Epithelial cell of esophagus (primary cell): ENCODE measurements around the gene SMC4.
"Not testable (repeated sequence)": the region's sequence is repeated elsewhere in the genome, so short reads cannot be mapped to it uniquely, and the experiment has no call there.

ENCODE experiments used
- DNase-seq: peaks from one replicate; pipeline ENCODE4 v3.0.0; 2010; ENCODE audit warnings: low read depth
- H3K4me3 ChIP-seq: 2 replicates; pipeline ENCODE4 v1.5.1; 2011; ENCODE audit warnings: mild to moderate bottlenecking, low read length, control low read depth
- CTCF ChIP-seq: IDR thresholded peaks from 2 replicates; pipeline ENCODE4 v1.5.1; 2011; ENCODE audit warnings: low read depth, mild to moderate bottlenecking, low read length, control low read depth, inconsistent platforms; ENCODE audit not compliant: insufficient read depth; ENCODE audit errors: missing control alignments

SMC4 gene

DNA sequence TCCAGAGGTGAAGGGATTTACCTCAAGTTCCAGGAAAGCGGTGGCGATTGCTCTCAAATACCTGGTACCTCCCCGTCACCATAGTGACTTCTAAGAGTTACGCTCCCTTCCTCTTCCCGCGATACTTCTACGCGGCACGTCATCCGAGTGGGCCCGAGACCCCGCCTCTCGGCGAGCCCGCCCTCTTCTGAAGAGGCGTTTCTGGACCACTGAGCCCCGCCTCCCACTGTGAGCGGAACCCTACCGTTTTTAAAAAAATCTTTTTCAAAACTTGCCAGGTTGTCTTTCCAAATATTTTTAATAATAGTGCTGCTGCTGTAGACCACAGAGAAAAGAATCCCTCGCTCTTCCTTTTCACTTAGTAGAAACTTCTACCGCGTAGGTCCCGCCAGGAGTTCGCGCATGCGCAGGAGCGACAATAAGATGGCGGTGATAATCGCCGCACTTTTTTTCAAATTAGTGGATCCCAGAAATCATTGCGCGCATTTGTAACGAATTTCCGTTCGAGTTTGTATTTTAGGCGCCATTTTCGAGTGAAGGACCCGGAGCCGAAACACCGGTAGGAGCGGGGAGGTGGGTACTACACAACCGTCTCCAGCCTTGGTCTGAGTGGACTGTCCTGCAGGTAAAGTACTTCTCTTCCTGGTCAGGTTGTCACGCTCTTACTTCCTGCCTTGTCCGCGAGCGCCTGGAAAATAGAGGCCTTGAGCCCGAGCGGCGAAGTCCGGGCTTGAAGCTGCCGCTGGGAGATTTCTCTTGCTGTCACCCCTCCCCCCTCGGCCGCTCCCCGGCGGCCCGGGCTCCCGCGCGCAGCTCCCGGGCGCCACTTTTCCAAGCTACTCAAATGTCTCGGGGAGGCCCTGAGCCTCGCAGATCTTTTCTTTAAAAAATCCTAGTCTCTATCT lies at the start of gene SMC4, which contains the start of gene IFT80:
Gene SMC4 (plus strand): TSS at position 526 of the 905 bp plus-strand sequence. CDS start 1,177 bp downstream, outside the sequence.
Gene IFT80 (minus strand): TSS at position 101 of the 905 bp plus-strand sequence. CDS start 14,625 bp downstream, outside the sequence.
- no peak for TF ChIP-seq CTCF
- H3K4me3 ChIP-seq: peak within 1 kb of the TSS; percentile 98
- peak; percentile 98 for DNase-seq

DNA sequence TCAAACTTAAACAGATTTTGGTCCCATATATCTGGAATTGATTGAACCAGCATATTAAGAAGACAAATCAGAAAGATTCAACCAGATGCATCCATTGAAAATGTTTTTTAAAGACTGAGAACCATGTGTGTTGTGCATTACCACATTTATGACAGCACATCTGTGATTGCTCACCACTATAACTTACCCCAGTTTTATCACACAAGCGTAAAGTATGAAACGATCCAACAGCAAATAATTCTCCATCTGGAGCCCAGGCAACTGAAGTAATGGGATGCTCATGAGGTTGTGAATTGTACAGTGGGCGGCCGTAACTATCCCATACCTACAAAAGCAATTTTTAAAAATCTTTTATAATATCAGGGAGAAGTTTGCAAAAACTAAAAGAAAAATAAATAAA lies 43.6 kb upstream of the SMC4 start:
- TF ChIP-seq CTCF: no peak
- DNase-seq: no peak

DNA sequence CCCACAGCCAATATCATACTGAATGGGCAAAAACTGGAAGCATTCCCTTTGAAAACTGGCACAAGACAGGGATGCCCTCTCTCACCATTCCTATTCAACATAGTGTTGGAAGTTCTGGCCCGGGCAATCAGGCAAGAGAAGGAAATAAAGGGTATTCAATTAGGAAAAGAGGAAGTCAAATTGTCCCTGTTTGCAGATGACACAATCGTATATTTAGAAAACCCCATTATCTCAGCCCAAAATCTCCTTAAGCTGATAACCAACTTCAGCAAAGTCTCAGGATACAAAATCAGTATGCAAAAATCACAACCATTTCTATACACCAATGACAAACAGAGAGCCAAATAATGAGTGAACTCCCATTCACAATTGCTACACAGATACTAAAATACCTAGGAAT lies 36.6 kb upstream of the SMC4 start:
- not testable (repeated sequence) for DNase-seq

More for the DNA sequence above, 43.6 kb upstream of the SMC4 start:
- H3K4me3 ChIP-seq: no peak overlapping the region

DNA sequence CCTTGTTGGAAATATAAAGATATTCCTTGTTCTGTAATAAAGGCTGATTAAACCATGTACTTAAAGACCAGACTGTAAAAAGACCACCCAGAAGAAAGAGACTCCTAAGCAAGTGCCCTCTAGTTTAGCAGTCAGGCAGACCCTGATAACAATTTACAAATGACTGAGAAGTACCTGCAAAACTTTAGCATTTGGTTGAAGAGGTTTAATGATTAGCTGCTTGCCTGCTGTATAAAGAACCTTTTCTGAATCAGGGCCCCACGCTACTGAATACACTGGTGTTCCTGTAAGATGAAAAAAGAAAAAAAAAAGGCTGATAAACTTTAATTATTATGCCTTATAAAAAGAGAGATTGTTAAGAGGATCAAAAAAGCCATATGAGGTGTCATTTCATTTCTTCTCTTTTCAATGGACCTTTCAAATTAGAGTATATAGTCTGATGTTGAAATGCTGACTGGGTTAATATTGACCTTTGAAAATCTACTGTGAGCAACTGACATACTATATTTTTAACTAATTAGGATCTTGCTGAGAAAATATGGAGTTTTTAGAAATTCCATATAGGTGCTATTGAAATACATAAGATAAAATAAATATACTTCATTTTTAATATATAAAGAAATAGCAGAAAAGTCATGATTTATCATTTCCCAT lies 33.5 kb upstream of the SMC4 start:
- DNase-seq: no peak
- no peak for TF ChIP-seq CTCF
- no peak overlapping the region for H3K4me3 ChIP-seq

More for the DNA sequence above, 36.6 kb upstream of the SMC4 start:
- not testable (repeated sequence) for H3K4me3 ChIP-seq

- no peak overlapping the region for H3K4me3 ChIP-seq
- no peak for DNase-seq
- TF ChIP-seq CTCF: no peak
Observed at GRCh38 chr3:160368804-160369203, 30.6 kb upstream of the SMC4 start.

GRCh38 chr3:160369784-160370183 lies 29.7 kb upstream of the SMC4 start:
- TF ChIP-seq CTCF: no peak
- H3K4me3 ChIP-seq: no peak overlapping the region
- no peak for DNase-seq

- no peak overlapping the region for H3K4me3 ChIP-seq
- no peak for TF ChIP-seq CTCF
- DNase-seq: no peak
Observed at GRCh38 chr3:160370987-160371857, 28.2 kb upstream of the SMC4 start.
